Measurements from ENCODE around the gene PCK2. TPM values are rescaled to one million over a fixed set of nuclear protein-coding genes. Genes with fewer than 3 reads are reported as not detected.

PCK2 gene
- total and polyA plus RNA-seq, 2 of the 8 experiments (the other 6 are each of a cell fraction or from before 2014, with no cell fraction given), result 81.9 to 115 TPM

- Histone ChIP-seq H3K79me1 (ENCODE audit: low read depth, low read length) (no peaks in the 10 kb centered on the region), H3K9me3 (ENCODE audit: insufficient read depth in 2 of 2, low read depth in 1 of 2, low read length in 1 of 2) (no peaks in the 10 kb centered on the region), H2AFZ (ENCODE audit: low read length) (no peak overlapping the region), H3K14ac (ENCODE audit: insufficient read length) (no peak overlapping the region), H3K9ac (replicated peaks in 1 of 4; ENCODE audit: extremely low read depth in 1 of 4, low read depth in 3 of 4, low read length in 3 of 4) (no peak overlapping the region), H2AK5ac (ENCODE audit: low read depth, low read length) (no peak overlapping the region), H2BK5ac (ENCODE audit: low read depth, low read length) (no peak overlapping the region; the same call in 1 of the 2 replicates), H3K18ac (ENCODE audit: extremely low read depth, low read length) (no peak overlapping the region), H3K36me3 (ENCODE audit: control insufficient read depth in 2 of 4, insufficient read depth in 4 of 4, low read length in 3 of 4) (no peaks in the 10 kb centered on the region), H3K4me3 (ENCODE audit: extremely low read depth in 1 of 4, insufficient read depth in 2 of 4, low read depth in 3 of 4, low read length in 4 of 4) (no peak overlapping the region), H4K91ac (replicated peaks; ENCODE audit: insufficient read length, low read length) (no peak overlapping the region), H3K23ac (ENCODE audit: insufficient read length) (no peak overlapping the region), H2BK120ac (replicated peaks; ENCODE audit: low read depth, low read length) (no peak overlapping the region), H4K8ac (ENCODE audit: extremely low read depth, insufficient read depth, low read length) (no peak overlapping the region), H3K27me3 (replicated peaks in 1 of 4; ENCODE audit: control insufficient read depth in 3 of 4, extremely low read depth in 1 of 4, insufficient read depth in 3 of 4, low read length in 3 of 4) (no peaks in the 10 kb centered on the region; a peak in 1 of 7 replicates), H4K5ac (ENCODE audit: insufficient read length, low read depth, low read length) (no peak overlapping the region), H2BK12ac (ENCODE audit: low read depth, low read length) (no peak overlapping the region), H3K23me2 (ENCODE audit: low read depth, low read length) (no peaks in the 10 kb centered on the region), H2BK15ac (ENCODE audit: low read length) (no peak overlapping the region), H3K27ac (ENCODE audit: low read depth, low read length) (no peak overlapping the region), H3K4me1 (replicated peaks in 1 of 4; ENCODE audit: control insufficient read depth in 3 of 4, insufficient read depth in 4 of 4, low read length in 3 of 4) (no peaks in the 10 kb centered on the region), H4K20me1 (replicated peaks in 1 of 2; ENCODE audit: control insufficient read depth in 1 of 2, insufficient read depth in 2 of 2, low read length in 2 of 2) (no peaks in the 10 kb centered on the region), H2BK20ac (ENCODE audit: low read length) (no peak overlapping the region), H3K4me2 (ENCODE audit: insufficient read depth in 1 of 2, low read depth in 2 of 2, low read length in 2 of 2) (no peak overlapping the region), H3K4ac (replicated peaks; ENCODE audit: insufficient read length, low read depth, low read length) (no peak overlapping the region), H3K79me2 (ENCODE audit: control insufficient read depth in 1 of 2, insufficient read depth in 2 of 2, low read length in 2 of 2) (no peaks in the 10 kb centered on the region), H3K56ac (replicated peaks; ENCODE audit: insufficient read length, low read depth, low read length) (no peak overlapping the region)
- ChIA-PET POLR2A (ENCODE audit: partially characterized antibody) (interaction anchor here (1.1 to 27.2 kb wide), 4 partner anchors 10 to 34 kb away, joined by 3 to 626 read pairs (median 20); partner anchors contain the start of genes CARMIL3 and PCK2), CTCF (ENCODE audit: partially characterized antibody) (interaction anchor here (0.9 to 23.8 kb wide), 7 partner anchors 9 to 242 kb away, joined by 3 to 316 read pairs (median 5); partner anchors contain the start of genes CIDEB, IRF9 and PCK2)
- no peak for DNase-seq (ENCODE audit: low read depth in 1 of 2, low spot score in 2 of 2)
- WGBS, 2 experiments (ENCODE audit: extremely low coverage in 1 of 2, insufficient coverage in 1 of 2, insufficient read length in 1 of 2, insufficient replicate concordance in 2 of 2, low coverage in 1 of 2, low lambda C conversion rate in 2 of 2, missing lambda C conversion rate in 1 of 2), result 95% methylated on average over 6 of the region's 15 CpGs; no CpG with 5 or more reads in 1 of the 2 experiments
- FAIRE-seq, result no peak
- TF ChIP-seq CBX8 (IDR thresholded peaks at IDR 0.05; ENCODE audit: borderline replicate concordance, low read depth, low read length) (no peak), MAFK (IDR thresholded peaks at IDR 0.05; ENCODE audit: low read depth, low read length) (no peak), NANOG (IDR thresholded peaks at IDR 0.05; ENCODE audit: insufficient read depth, low read depth, low read length, poor library complexity, severe bottlenecking) (no peak), CTCF (IDR thresholded peaks at IDR 0.05; ENCODE audit: control extremely low read depth in 1 of 3, insufficient read depth in 1 of 3, low read depth in 1 of 3, low read length in 3 of 3) (no peak), YY1 (IDR thresholded peaks at IDR 0.05; ENCODE audit: low read depth, low read length) (no peak), RAD21 (IDR thresholded peaks at IDR 0.05 in 1 of 2, conservative IDR thresholded peaks at IDR 0.05 in 1 of 2; ENCODE audit: low read depth in 2 of 2, low read length in 2 of 2) (no peak), MAX (IDR thresholded peaks at IDR 0.05) (no peak), PHF8 (conservative IDR thresholded peaks at IDR 0.05; ENCODE audit: low read depth, low read length) (no peak)
Observed at GRCh38 chr14:24064856-24065255, 29.3 kb upstream of the PCK2 start.

Measured in H1 (cell line).